CD4-positive, alpha-beta T cell (primary cell): ENCODE results near the gene TMEM201. TPM values are rescaled to one million over a fixed set of nuclear protein-coding genes. Genes with fewer than 3 reads are reported as not detected.
"Not testable (repeated sequence)": the region's sequence is repeated elsewhere in the genome, so short reads cannot be mapped to it uniquely, and the experiment has no call there.

ENCODE experiments used
- ATAC-seq: fragments of 200-7000 bp; cut with Tn5 transposase; one replicate; pipeline ENCODE4 v1.10.0; 2022; ENCODE audit warnings: mild to moderate bottlenecking; ENCODE audit not compliant: poor library complexity
- CTCF ChIA-PET: fragments of 350-600 bp; sonication (Branson Sonifier 250); formaldehyde crosslinking; loops from one replicate; lab custom pipeline; 2021; ENCODE audit warnings: antibody characterized with exemption, inconsistent platforms; lab: Charles Lee
- POLR2A ChIA-PET: fragments of 350-600 bp; sonication (Branson Sonifier 250); formaldehyde crosslinking; loops from one replicate; lab custom pipeline; 2021; ENCODE audit warnings: antibody characterized with exemption, inconsistent platforms; lab: Charles Lee
- DNase-seq, 14 experiments: peaks; one replicate each; pipeline ENCODE4 v3.0.0-alpha.2; 2013 to 2020; ENCODE audit warnings: mixed read lengths in 2 of 14
- H3K27ac ChIP-seq, 2 donors: one replicate each; pipeline versions ENCODE4 v1.5.1 to v1.7.0; 2013; ENCODE audit warnings: low read length in 2 of 2, low read depth in 1 of 2, mild to moderate bottlenecking in 1 of 2
- H3K27me3 ChIP-seq, 2 experiments: 1 replicate in 1 of 2; 2 replicates in 1 of 2; pipeline versions ENCODE4 v1.6.1 to v1.7.0; 2013; ENCODE audit warnings: low read length in 2 of 2, control low read depth in 1 of 2, mild to moderate bottlenecking in 1 of 2, moderate library complexity in 1 of 2; ENCODE audit not compliant: insufficient read depth in 2 of 2, control insufficient read depth in 1 of 2
- H3K36me3 ChIP-seq: one replicate; pipeline ENCODE4 v1.6.1; 2013; ENCODE audit warnings: low read length, control low read depth; ENCODE audit not compliant: insufficient read depth
- H3K4me1 ChIP-seq: one replicate; pipeline ENCODE4 v1.6.1; 2013; ENCODE audit warnings: low read length, control low read depth; ENCODE audit not compliant: insufficient read depth
- H3K4me3 ChIP-seq: one replicate; pipeline ENCODE4 v1.5.1; 2013; ENCODE audit warnings: mild to moderate bottlenecking, low read length, moderate library complexity
- H3K9me3 ChIP-seq, 2 experiments: 1 replicate in 1 of 2; 2 replicates in 1 of 2; pipeline versions ENCODE4 v1.6.1 to v1.7.0; 2013; ENCODE audit warnings: low read length in 2 of 2, mild to moderate bottlenecking in 2 of 2, control low read depth in 1 of 2, moderate library complexity in 1 of 2; ENCODE audit not compliant: control insufficient read depth in 1 of 2, insufficient read depth in 1 of 2
- H3K27ac Mint-ChIP-seq: one replicate; pipeline ENCODE4 v1.8.0; 2020; ENCODE audit warnings: mixed read lengths
- H3K27me3 Mint-ChIP-seq: one replicate; pipeline ENCODE4 v1.8.0; 2021; ENCODE audit warnings: mixed read lengths
- H3K36me3 Mint-ChIP-seq: one replicate; pipeline ENCODE4 v1.8.0; 2021; ENCODE audit warnings: low read depth, mixed read lengths
- H3K4me1 Mint-ChIP-seq: one replicate; pipeline ENCODE4 v1.8.0; 2021; ENCODE audit warnings: low read depth, mixed read lengths
- H3K4me3 Mint-ChIP-seq: one replicate; pipeline ENCODE4 v1.8.0; 2020; ENCODE audit warnings: mild to moderate bottlenecking, mixed read lengths
- H3K9me3 Mint-ChIP-seq: one replicate; pipeline ENCODE4 v1.8.0; 2020; ENCODE audit warnings: mixed read lengths
- CTCF ChIP-seq: fragments of 200-600 bp; IDR thresholded peaks from one replicate; pipeline ENCODE4 v1.8.0; 2022; ENCODE audit warnings: antibody characterized with exemption, mild to moderate bottlenecking
- intact Hi-C, 2 experiments: fragments of 100-400 bp; cut with DNase I in 1 of 2; cut with micrococcal nuclease in 1 of 2; formaldehyde crosslinking; loops; one replicate each; pipeline versions ENCODE4 v1.15.1 to v1.9.0; 2023 to 2025; cut with DNase I, micrococcal nuclease
- total RNA-seq, 174 experiments: library from RNA in 2 of 174; stranded (reverse) in 2 of 174; gene quantifications; one replicate each; pipeline ENCODE4 v1.2.3 and lab custom pipeline; 2021 to 2026

Gene TMEM201
- total RNA-seq, 2 experiments from 2014 or later, result 9.1 to 9.2 TPM

GRCh38 chr1:9558946-9559545 is 29.7 kb upstream of the TMEM201 start:
- peaks cover 53% of the 10 kb centered on the region for H3K36me3 Mint-ChIP-seq
- TF ChIP-seq CTCF, result no peak
- Histone ChIP-seq H3K4me1 (peaks cover 22% of the 10 kb centered on the region), H3K27ac (peak overlapping the region in 1 of 2 donors; percentile 46), H3K36me3 (peaks cover 18% of the 10 kb centered on the region), H3K27me3 (no peaks in the 10 kb centered on the region), H3K9me3 (no peaks in the 10 kb centered on the region), H3K4me3 (no peak overlapping the region)
- no peaks in the 10 kb centered on the region for H3K9me3 Mint-ChIP-seq
- ChIA-PET POLR2A (interaction anchor here (1.3 to 1.4 kb wide), 2 partner anchors 20 to 158 kb away, joined by 3 to 6 read pairs; partner anchors contain the start of gene SLC25A33), CTCF (interaction anchor here (0.6 to 0.9 kb wide), 2 partner anchors 14 to 20 kb away, joined by 3 read pairs; partner anchors contain the start of gene SLC25A33)
- H3K27me3 Mint-ChIP-seq, result no peaks in the 10 kb centered on the region
- peak overlapping the region; percentile 63 for H3K27ac Mint-ChIP-seq
- intact Hi-C loops, result no loop called here
- DNase-seq (no peak), ATAC-seq (no peak)
- peak overlapping the region; percentile 39 for H3K4me3 Mint-ChIP-seq
- H3K4me1 Mint-ChIP-seq, result peaks cover 41% of the 10 kb centered on the region

GRCh38 chr1:9559673-9560072 is 29.0 kb upstream of the TMEM201 start:
- ChIA-PET POLR2A (interaction anchor here (1.3 to 1.4 kb wide), 2 partner anchors 20 to 158 kb away, joined by 3 to 6 read pairs; partner anchors contain the start of gene SLC25A33), CTCF (interaction anchor here (0.9 kb wide), 1 partner anchor 14 kb away, joined by 3 read pairs; no protein-coding TSS in a partner anchor)
- H3K27me3 Mint-ChIP-seq, result no peaks in the 10 kb centered on the region
- peaks cover 16% of the 10 kb centered on the region for H3K36me3 ChIP-seq
- no peaks in the 10 kb centered on the region for H3K9me3 Mint-ChIP-seq
- no peaks in the 10 kb centered on the region for H3K27me3 ChIP-seq
- H3K4me1 Mint-ChIP-seq, result peaks cover 41% of the 10 kb centered on the region
- no peaks in the 10 kb centered on the region for H3K9me3 ChIP-seq
- H3K36me3 Mint-ChIP-seq, result peaks cover 51% of the 10 kb centered on the region
- H3K27ac ChIP-seq, result peak overlapping the region in 1 of 2 donors; percentile 46
- DNase-seq, result peak in 5 of 14 experiments; percentile 4 to 47 (median 31)
- peak; percentile 60 for ATAC-seq
- H3K27ac Mint-ChIP-seq, result peak overlapping the region; percentile 63
- H3K4me1 ChIP-seq, result peaks cover 22% of the 10 kb centered on the region
- intact Hi-C loops, result loop anchor here in 1 of 2 experiments (5.0 kb wide), 1 partner anchor 247 kb away; no protein-coding TSS in a partner anchor
- TF ChIP-seq CTCF, result no peak
- H3K4me3 ChIP-seq, result no peak overlapping the region
- H3K4me3 Mint-ChIP-seq, result peak overlapping the region; percentile 39

GRCh38 chr1:9560090-9560489 is 28.6 kb upstream of the TMEM201 start:
- DNase-seq, H3K4me3 Mint-ChIP-seq, H3K27me3 ChIP-seq, H3K27me3 Mint-ChIP-seq, ATAC-seq, H3K9me3 Mint-ChIP-seq, H3K9me3 ChIP-seq, H3K4me3 ChIP-seq: not testable (repeated sequence)
- peaks cover 41% of the 10 kb centered on the region for H3K4me1 Mint-ChIP-seq
- H3K27ac Mint-ChIP-seq, result peak overlapping the region; percentile 63
- H3K36me3 ChIP-seq, result peaks cover 14% of the 10 kb centered on the region
- ChIA-PET CTCF (interaction anchor here (0.9 kb wide), 1 partner anchor 13 kb away, joined by 3 read pairs; no protein-coding TSS in a partner anchor), POLR2A (interaction anchor here (1.3 kb wide), 1 partner anchor 157 kb away, joined by 3 read pairs; no protein-coding TSS in a partner anchor)
- H3K4me1 ChIP-seq, result peaks cover 22% of the 10 kb centered on the region
- H3K27ac ChIP-seq, result peak overlapping the region in 1 of 2 donors; percentile 46
- intact Hi-C loops, result loop anchor here in 1 of 2 experiments (5.0 kb wide), 1 partner anchor 248 kb away; no protein-coding TSS in a partner anchor
- peaks cover 47% of the 10 kb centered on the region for H3K36me3 Mint-ChIP-seq
